Activated naive CD8-positive, alpha-beta T cell treated with anti-CD3 and anti-CD28 coated beads, Interleukin-2, amount 10 ng/mL, durations not matched to agents 7 days and 5 days (primary cell): ENCODE data around the gene SLC66A2. TPM values are rescaled to one million over a fixed set of nuclear protein-coding genes. Genes with fewer than 3 reads are reported as not detected.
"Not testable (repeated sequence)": the region's sequence is repeated elsewhere in the genome, so short reads cannot be mapped to it uniquely, and the experiment has no call there.

ENCODE experiments used
- ATAC-seq: fragments of 150-1000 bp; cut with Tn5 transposase; one replicate; pipeline ENCODE4 v1.10.0; 2021; ENCODE audit warnings: low read depth, moderate library complexity
- POLR2A ChIA-PET: fragments of 350-600 bp; sonication (Branson Sonifier 250); formaldehyde crosslinking; loops from one replicate; lab custom pipeline; 2021; ENCODE audit warnings: antibody characterized with exemption; lab: Charles Lee
- DNase-seq: peaks from one replicate; pipeline ENCODE4 v3.0.0; 2021
- H3K27ac Mint-ChIP-seq: one replicate; pipeline ENCODE4 v1.8.0; 2022; ENCODE audit warnings: mild to moderate bottlenecking, mixed read lengths
- H3K27me3 Mint-ChIP-seq: one replicate; pipeline ENCODE4 v1.8.0; 2022; ENCODE audit warnings: mild to moderate bottlenecking, moderate library complexity, mixed read lengths
- H3K36me3 Mint-ChIP-seq: one replicate; pipeline ENCODE4 v1.8.0; 2021; ENCODE audit warnings: mild to moderate bottlenecking, mixed read lengths
- H3K4me1 Mint-ChIP-seq: one replicate; pipeline ENCODE4 v1.8.0; 2021; ENCODE audit warnings: mixed read lengths
- H3K4me3 Mint-ChIP-seq: one replicate; pipeline ENCODE4 v1.8.0; 2022; ENCODE audit warnings: mild to moderate bottlenecking, moderate library complexity, mixed read lengths
- H3K9me3 Mint-ChIP-seq: one replicate; pipeline ENCODE4 v1.8.0; 2021; ENCODE audit warnings: mixed read lengths
- total RNA-seq, 2 experiments: library from RNA; stranded (reverse); gene quantifications; one replicate each; pipeline ENCODE4 v1.2.3, GENCODE V29; 2021

Gene SLC66A2
- total RNA-seq, 2 experiments from 2014 or later = 29.0 to 29.2 TPM

DNA sequence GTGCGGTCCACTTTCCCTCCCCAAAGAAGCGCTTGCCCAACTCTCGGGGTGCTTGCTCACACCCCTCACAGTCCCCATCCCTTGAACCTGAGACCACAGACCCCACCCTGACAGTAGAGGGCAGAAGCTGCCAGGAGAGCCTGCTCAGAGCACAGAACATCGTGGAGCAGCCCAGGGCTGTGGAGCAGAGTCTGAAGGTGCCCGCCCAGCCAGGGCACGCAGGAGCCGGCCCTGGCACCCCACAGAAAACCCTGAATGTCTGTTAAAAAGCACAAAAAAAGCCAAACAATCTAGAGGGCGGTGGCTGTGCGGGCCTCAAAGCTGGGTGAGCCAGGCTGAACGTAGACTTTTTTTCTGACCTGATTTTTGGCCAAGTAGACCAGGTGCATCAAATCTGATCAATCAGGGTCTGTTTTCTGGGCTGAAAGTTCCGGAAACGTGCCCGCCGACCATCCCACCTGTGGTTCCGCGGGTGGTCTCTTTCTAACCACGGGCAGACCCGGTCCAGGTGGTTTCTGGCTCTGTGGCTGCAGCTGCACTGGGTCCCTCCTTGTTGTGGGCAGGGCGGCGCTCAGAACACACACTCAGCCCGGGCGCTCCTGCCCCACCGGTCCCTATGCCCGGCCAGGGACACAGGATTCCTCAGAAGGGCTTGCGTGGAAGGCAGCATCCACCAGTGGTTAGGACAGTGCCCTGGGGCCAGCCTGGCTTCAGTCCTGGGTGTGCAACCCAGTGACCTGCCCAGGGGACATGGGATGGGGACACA lies 66.3 kb downstream of the SLC66A2 start:
- Mint-ChIP-seq H3K27ac (no peak overlapping the region), H3K36me3 (no peaks in the 10 kb centered on the region), H3K27me3 (no peaks in the 10 kb centered on the region), H3K9me3 (no peaks in the 10 kb centered on the region), H3K4me1 (no peaks in the 10 kb centered on the region), H3K4me3 (no peak overlapping the region)
- POLR2A ChIA-PET = no interaction called here
- DNase-seq (peak; percentile 19), ATAC-seq (no peak)

DNA sequence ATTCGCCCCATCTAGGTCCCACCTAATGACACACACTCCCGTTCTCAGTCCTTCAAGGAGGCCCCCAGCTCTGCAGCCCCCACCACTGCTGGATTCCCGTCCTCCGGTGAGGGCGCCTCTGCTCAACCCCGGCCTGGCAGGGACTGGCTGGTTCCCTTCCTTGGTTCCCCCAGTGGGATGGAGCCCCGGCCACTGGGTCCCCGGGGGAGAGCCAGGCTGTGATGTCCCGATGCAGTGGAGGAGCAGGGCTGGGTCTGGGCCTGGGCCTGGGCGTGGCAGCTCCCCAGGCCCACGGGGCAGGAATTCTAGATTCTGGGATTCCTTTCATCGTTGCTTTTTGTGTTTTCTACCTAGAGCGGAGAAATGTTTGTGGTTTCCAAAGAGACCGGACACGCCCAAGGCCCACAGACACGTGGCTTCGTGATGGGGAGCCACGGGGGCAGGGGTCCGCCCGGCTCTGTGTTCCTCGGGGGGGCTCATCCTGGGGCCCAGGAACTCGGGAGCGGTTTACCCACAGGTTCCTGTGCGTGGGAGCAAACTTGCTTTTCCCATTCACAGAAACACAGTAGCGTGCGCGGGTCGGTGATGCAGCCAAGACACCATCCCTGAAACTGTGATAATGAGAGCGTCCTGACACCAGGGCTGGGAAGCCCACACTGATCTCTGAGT lies 67.0 kb downstream of the SLC66A2 start:
- DNase-seq = peak; percentile 17
- POLR2A ChIA-PET = no interaction called here
- Mint-ChIP-seq H3K4me1 (no peaks in the 10 kb centered on the region), H3K4me3 (no peak overlapping the region), H3K27ac (no peak overlapping the region), H3K27me3 (no peaks in the 10 kb centered on the region), H3K9me3 (no peaks in the 10 kb centered on the region), H3K36me3 (no peaks in the 10 kb centered on the region)
- no peak for ATAC-seq

DNA sequence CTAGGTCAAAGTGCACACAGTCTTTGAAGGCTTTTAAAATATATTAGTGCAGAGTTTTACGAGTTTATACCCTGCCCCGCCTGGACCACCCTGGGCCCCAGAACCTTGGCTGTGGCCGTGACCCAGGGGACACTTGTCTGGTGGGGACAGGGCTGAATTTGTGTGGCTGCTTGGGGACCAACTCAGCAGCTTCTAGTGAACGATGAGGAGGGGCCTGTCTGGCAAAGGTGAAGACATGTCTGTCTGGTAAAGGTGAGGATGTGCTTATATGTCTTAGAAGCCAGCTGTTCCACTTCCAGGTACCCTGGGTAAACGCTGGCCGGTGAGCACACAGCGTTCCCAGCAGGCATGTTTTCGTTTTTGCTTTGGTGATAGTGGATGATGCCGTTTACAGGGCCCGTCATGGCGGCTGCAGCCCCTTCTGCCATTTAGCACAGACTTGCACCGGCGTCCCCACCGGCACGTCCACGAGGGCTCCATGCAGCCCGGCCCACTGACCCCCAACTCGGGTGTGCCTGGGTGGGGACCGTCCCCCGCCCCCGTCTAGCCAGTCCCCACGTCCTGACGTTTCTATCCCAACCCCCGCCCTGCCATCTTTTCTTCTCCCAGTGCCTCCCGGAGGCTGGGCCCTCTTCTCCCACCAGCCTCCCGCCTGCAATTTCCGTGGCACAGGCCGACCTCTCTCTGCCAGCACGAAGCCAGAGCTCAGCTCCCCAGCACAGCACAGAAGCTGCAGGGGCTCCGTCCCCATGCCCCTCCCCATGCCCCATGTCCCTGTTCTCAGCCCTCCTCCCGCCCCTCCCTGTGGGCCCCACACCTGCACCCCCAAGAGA lies 67.8 kb downstream of the SLC66A2 start:
- peak; percentile 13 for DNase-seq
- POLR2A ChIA-PET = no interaction called here
- no peak for ATAC-seq

DNA sequence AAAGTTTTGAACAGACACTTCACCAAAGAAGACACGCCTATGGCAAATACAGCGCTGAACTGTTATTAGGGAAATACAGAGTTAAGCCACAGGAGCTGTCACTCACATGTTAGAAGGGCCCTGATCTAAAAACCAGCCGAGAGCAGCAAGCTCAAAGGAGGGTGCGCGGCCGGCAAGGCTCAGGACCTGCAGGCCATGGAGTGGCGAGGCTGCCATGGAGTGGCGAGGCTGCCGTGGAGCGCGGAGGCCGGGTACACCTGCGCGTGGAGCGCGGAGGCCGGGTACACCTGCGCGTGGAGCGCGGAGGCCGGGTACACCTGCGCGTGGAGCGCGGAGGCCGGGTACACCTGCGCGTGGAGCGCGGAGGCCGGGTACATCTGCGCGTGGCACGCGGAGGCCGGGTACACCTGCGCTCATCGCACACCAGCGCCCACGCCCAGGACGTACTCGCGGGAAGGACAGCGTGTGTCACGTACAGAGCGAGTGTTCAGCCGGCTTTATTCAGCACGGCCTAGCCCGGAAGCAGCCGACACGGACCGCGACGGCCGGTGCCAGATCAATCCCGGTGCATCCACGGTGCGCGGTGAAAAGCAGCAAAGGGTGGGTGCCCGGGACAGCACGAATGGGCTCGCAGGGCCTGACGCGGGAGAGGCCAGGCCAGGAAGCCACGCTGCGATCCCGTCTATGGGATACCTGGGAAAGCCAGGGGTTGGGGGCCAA lies 68.8 kb downstream of the SLC66A2 start:
- H3K27me3 Mint-ChIP-seq = no peaks in the 10 kb centered on the region
- ATAC-seq (no peak), DNase-seq (peak; percentile 18)
- no peaks in the 10 kb centered on the region for H3K4me1 Mint-ChIP-seq
- no peak overlapping the region for H3K4me3 Mint-ChIP-seq
- POLR2A ChIA-PET = no interaction called here
- H3K9me3 Mint-ChIP-seq = no peaks in the 10 kb centered on the region
- no peak overlapping the region for H3K27ac Mint-ChIP-seq
- H3K36me3 Mint-ChIP-seq = no peaks in the 10 kb centered on the region

More for the DNA sequence above, 67.8 kb downstream of the SLC66A2 start:
- Mint-ChIP-seq H3K36me3 (no peaks in the 10 kb centered on the region), H3K27me3 (no peaks in the 10 kb centered on the region), H3K4me3 (no peak overlapping the region), H3K4me1 (no peaks in the 10 kb centered on the region), H3K9me3 (no peaks in the 10 kb centered on the region), H3K27ac (no peak overlapping the region)

DNA sequence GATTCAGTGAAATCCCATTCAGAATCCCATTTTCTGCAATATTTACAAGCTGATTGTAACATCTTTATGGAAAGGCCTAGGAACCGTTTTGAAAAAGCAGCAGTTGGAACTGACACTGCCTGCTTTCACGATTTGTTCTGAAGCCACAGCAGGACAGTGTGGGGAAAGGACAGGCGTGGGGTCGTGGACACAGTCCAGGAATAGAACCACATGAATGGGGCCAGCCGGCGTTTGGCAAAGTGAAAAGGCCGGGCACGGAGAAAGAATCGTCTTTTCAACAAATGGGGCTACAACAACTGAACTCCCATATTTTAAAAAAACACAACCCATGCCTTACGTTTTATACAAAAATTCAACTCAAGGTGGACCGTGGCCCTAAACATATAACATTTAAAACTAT lies 69.8 kb downstream of the SLC66A2 start:
- POLR2A ChIA-PET = no interaction called here
- H3K4me1 Mint-ChIP-seq = no peaks in the 10 kb centered on the region
- DNase-seq (no peak), ATAC-seq (no peak)
- no peak overlapping the region for H3K27ac Mint-ChIP-seq
- H3K4me3 Mint-ChIP-seq = no peak overlapping the region
- no peaks in the 10 kb centered on the region for H3K9me3 Mint-ChIP-seq
- H3K27me3 Mint-ChIP-seq = no peaks in the 10 kb centered on the region
- no peaks in the 10 kb centered on the region for H3K36me3 Mint-ChIP-seq

DNA sequence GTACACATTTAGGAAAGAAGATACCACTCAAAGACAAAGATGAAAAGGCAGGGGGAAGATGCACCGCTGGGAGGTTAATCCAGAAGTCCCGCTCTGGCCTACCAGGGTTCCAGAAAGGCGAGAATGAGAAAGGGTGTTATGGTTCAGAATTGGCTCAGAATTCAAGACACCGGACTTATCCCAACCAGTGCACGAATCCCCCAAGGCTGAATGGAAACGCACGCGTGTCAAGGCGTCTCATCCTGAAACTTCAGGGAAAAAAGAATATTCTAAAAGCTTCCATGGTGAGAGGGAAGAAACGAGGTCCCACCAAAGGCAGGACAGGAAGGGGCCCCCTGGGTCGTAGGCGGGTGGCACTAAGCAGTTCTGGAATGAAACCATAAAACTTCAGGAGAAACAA lies 71.9 kb downstream of the SLC66A2 start:
- no peak overlapping the region for H3K27ac Mint-ChIP-seq
- H3K36me3 Mint-ChIP-seq = no peaks in the 10 kb centered on the region
- no peaks in the 10 kb centered on the region for H3K4me1 Mint-ChIP-seq
- DNase-seq (no peak), ATAC-seq (no peak)
- H3K4me3 Mint-ChIP-seq = no peak overlapping the region
- H3K9me3 Mint-ChIP-seq = no peaks in the 10 kb centered on the region
- H3K27me3 Mint-ChIP-seq = no peaks in the 10 kb centered on the region
- POLR2A ChIA-PET = no interaction called here

DNA sequence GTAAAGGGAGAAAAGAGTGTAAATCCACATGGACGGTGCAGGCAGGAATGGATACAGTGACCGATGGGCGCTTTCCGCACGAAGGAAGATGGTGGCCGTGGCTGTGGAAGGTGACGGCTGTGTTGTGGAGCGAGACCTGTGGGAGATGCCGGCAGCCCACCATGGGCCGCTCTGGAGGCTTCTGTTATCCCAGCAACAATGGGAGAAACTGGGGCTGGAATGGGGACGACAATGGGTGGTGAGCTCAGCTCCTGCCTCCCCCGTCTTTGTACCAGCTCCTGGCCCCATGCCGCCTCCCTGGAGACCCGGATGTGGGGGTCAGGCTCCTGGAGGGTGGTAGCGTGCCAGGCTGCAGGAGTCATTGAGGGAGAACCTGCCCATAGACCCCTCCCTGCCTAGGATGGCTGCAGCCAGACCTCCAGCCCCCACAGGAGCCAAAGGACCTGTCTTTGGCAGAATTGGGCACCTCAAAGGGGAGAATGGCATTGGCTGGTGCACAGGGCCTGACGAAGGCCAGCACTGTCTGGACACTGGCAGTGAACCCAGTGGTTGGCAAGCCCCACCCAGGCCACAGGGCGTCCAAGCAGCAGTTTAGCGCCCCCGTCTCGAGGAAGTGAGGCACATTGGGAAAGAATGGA lies 72.6 kb downstream of the SLC66A2 start:
- H3K4me1 Mint-ChIP-seq = no peaks in the 10 kb centered on the region
- H3K27me3 Mint-ChIP-seq = no peaks in the 10 kb centered on the region
- no peaks in the 10 kb centered on the region for H3K9me3 Mint-ChIP-seq
- no peaks in the 10 kb centered on the region for H3K36me3 Mint-ChIP-seq
- ATAC-seq (no peak), DNase-seq (no peak)
- H3K27ac Mint-ChIP-seq = no peak overlapping the region
- H3K4me3 Mint-ChIP-seq = no peak overlapping the region
- POLR2A ChIA-PET = no interaction called here

DNA sequence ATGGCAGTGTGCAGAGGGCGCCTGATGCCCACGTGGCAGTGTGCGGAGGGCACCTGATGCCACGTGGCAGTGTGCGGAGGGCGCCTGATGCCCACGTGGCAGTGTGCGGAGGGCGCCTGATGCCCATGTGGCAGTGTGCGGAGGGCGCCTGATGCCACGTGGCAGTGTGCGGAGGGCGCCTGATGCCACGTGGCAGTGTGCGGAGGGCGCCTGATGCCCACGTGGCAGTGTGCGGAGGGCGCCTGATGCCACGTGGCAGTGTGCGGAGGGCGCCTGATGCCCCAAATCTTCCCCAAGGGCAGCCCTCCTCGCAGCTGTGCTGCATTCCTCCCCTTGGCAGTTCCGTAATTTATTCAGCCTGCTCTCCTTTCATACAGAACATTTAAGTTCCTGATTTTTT lies 73.2 kb downstream of the SLC66A2 start:
- DNase-seq, H3K27me3 Mint-ChIP-seq, H3K4me3 Mint-ChIP-seq, H3K4me1 Mint-ChIP-seq, H3K36me3 Mint-ChIP-seq, H3K27ac Mint-ChIP-seq, POLR2A ChIA-PET, ATAC-seq, H3K9me3 Mint-ChIP-seq: not testable (repeated sequence)

DNA sequence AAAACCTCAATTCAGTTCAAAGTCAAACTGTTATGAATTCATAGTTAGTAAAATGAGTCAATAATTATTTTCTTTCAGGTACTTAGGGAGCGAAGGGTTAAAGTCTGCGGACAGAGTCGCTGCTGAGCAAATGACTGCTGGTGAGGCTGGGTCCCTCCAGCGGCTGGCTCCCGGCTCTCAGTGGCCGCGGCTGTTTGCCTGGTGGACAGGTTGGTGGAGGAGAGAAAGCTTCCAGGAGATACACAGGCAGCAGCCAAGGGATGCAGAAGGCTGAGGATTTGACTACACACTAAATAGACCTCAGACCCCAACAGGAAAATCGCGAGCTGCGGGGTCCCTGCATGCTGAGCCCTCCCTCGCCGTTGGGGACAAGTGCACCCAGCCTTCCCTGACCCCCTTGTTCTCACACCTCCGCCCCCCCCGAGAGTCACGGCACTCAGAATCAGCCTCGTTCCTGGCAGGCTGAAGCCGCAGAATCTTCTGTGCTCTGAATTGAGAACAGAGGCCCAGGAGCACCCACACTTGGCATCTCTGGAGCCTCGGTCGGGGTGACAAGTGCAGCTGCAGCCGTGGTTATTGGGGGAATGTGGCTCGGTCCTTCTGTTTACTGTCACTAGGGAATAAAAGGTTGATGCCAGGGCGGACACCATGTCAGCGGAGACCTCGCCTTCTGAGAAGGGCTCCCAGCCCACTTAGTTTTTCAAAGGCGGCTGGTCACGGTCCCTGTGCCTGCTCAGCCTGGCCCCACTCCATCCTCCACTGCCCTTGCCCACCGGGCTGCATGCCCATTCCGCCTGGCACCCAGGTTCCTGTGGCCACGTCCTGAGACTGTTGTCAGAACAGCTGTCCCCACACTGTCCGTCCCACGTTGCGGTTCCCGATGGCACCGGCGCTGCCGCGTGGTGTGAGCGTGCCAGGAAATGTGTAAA lies 74.0 kb downstream of the SLC66A2 start:
- H3K4me1 Mint-ChIP-seq = no peaks in the 10 kb centered on the region
- peak; percentile 12 for DNase-seq
- H3K4me3 Mint-ChIP-seq = no peak overlapping the region

DNA sequence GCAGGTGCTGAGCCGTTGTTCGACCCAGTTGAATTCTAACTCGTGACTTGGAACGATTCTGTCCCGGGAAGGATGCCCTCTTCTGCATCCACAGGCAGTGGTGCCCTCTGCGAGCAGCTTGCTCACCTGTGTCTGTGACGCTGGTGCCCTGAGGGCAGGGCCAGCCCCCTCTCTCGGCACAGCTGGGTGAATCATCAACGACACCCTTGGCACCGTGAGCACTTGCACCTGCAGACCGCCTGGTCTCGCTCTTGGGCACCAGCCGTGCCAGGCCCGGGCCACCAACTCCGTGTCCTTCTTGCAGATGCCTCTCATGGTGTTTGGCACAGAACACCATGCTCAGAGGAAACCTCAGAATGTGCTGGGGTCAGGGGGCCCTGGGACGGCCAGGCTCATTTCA lies 75.0 kb downstream of the SLC66A2 start:
- ATAC-seq = no peak
- POLR2A ChIA-PET = no interaction called here
- Mint-ChIP-seq H3K9me3 (no peaks in the 10 kb centered on the region), H3K4me3 (no peak overlapping the region), H3K4me1 (no peaks in the 10 kb centered on the region), H3K27me3 (no peaks in the 10 kb centered on the region), H3K36me3 (no peaks in the 10 kb centered on the region), H3K27ac (no peak overlapping the region)
- DNase-seq = no peak

More for the DNA sequence above, 74.0 kb downstream of the SLC66A2 start:
- Mint-ChIP-seq H3K9me3 (no peaks in the 10 kb centered on the region), H3K27me3 (no peaks in the 10 kb centered on the region), H3K36me3 (no peaks in the 10 kb centered on the region), H3K27ac (no peak overlapping the region)
- POLR2A ChIA-PET = no interaction called here
- ATAC-seq = no peak

DNA sequence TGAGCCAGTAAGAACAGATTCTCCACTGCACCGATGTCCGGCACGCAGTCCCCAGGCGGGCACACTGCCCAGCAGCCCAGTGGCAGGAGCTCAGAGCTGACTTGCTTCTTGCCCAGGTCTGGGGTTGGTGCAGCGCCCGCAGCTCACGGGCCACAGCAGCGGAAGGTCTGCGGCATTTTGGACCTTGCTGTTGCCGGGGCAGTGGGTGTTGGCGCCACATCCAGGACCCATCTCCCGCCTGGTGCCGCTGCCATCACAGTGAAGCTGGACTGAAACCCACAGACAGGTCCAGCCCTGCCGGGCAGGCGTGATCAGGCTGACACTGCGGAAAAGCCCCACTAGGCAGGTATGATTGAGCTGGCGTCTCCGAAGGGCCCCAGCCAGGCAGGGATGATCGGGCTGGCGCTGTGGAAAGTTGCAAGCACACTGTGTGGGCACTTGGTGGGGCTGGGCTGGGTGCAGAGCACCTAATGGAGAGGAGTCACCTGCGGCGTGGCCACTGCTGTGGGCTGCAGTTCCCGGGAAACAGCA lies 75.5 kb downstream of the SLC66A2 start:
- Mint-ChIP-seq H3K27me3 (no peaks in the 10 kb centered on the region), H3K4me1 (no peaks in the 10 kb centered on the region), H3K9me3 (no peaks in the 10 kb centered on the region), H3K36me3 (no peaks in the 10 kb centered on the region), H3K4me3 (no peak overlapping the region), H3K27ac (no peak overlapping the region)
- DNase-seq (peak; percentile 12), ATAC-seq (no peak)
- POLR2A ChIA-PET = no interaction called here

DNA sequence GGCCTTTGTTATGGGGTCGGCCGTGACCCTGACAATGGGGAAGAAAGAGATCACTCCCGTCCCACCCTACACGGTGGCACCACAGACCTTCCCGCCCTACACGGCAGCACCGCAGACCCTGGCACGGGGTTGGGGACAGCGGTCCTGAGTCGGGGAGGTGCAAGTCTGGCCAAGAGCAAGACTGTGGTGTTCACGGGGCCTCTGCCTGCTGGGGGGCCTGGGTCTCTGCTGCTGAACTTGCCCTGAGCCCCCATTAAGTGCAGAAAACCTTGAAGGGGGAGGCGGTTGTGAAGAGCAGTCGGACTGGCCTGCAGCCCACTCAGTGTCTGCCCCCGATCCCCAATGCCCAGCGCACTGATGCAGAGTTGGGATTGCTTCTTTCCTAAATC lies 75.9 kb downstream of the SLC66A2 start:
- DNase-seq (no peak), ATAC-seq (no peak)
- H3K36me3 Mint-ChIP-seq = no peaks in the 10 kb centered on the region
- POLR2A ChIA-PET = no interaction called here
- no peak overlapping the region for H3K27ac Mint-ChIP-seq
- H3K27me3 Mint-ChIP-seq = no peaks in the 10 kb centered on the region
- H3K4me3 Mint-ChIP-seq = no peak overlapping the region
- no peaks in the 10 kb centered on the region for H3K4me1 Mint-ChIP-seq
- H3K9me3 Mint-ChIP-seq = no peaks in the 10 kb centered on the region
